SH-SY5Y (cell line): ENCODE data around the gene ZCCHC14.
A peak's percentile ranks its signal among the peaks of the same experiment; 100 is the strongest.

Experiments used
- GATA2 ChIP-seq: IDR thresholded peaks from 2 replicates; pipeline ENCODE4 v1.6.1; 2011; ENCODE audit warnings: mild to moderate bottlenecking, low read depth, low read length
- GATA3 ChIP-seq: IDR thresholded peaks from 2 replicates; pipeline ENCODE4 v1.6.1; 2011; ENCODE audit warnings: low read depth, mild to moderate bottlenecking, low read length, moderate library complexity

The ZCCHC14 gene

DNA sequence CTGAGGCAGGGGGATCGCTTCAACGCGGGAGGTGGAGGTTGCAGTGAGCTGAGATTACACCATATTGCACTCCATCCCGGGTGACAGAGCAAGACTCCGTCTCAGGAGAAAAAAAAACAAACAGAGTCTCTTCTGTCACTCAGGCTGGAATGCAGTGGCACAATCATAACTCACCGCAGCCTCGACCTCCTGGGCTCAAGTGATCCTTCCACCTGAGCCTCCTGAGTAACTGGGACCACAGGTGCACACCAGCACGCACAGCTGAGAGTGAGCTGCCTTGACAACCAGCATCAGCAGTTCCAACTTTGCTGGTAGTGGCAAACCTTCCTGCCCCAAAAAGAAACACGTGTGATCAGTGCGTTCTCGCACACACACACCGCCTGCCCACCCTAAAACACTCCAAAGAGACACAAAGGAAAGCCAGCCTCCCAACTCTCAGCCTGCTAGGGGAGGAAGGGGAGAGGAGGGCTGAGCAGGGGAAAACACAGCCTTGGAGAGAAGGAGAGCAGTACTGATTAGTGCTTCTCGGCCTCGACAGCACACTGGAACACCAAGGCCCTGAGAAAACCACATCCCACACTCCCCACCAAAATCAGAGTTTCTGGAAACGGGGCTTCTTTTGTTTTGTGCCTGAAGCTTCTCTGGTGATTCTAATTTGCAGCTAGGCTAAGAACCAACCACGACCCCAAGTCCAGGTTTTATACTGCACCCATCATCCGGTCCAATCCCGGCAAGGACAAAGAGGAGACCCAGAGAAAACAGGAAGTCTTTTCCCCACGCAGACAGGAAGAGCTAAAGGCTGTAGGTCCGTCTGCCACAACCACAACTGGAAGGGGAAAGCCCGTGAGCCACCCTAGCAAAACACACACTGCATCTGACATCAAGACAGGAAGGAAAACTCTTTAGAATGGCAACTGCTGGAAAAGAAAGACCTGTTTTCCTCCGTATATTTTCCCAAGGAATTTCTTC lies 28.8 kb downstream of the ZCCHC14 start:
- TF ChIP-seq GATA3 (no peak), GATA2 (no peak)

GRCh38 chr16:87461466-87461991 lies 31.3 kb downstream of the ZCCHC14 start:
- TF ChIP-seq GATA3 = no peak
- no peak for TF ChIP-seq GATA2

DNA sequence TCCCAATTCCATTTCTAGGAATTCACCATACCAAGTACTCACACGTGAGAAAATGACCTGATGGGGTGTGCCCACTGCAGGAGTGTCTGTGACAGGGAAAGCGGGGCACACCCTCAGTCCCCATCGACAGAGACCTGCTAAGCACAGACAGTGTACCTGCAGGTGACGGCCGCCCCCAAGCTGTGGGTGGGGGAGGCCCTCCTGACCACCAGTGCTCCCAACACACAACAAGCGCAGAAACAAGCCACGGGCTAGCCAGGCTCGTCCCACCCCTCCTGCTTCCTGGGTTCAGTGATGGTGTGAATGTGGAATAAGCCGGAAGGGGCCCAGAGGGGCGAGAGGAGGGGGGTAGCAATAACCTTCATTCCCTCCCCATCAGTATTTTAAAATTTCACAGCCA lies 31.9 kb downstream of the ZCCHC14 start:
- TF ChIP-seq GATA2 (no peak), GATA3 (no peak)

DNA sequence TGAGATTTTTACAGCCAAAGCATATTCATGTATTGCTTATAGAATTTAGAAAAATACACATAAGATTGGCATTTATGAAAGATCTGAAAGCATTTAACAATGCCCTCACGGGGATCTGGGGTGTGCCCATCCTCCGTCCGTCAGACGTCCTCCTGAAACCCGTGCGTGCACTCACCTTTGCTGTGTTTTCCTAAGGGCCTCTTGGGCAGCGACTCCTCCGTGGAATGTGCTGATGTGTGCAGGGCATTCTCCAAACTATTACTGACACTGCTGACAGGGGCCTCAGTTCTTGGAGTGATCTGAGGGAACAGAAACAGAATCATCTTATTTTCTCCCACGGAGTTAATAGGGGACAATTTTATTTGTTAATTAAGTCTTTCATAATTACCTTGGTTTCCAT lies 33.0 kb downstream of the ZCCHC14 start:
- TF ChIP-seq GATA2 = no peak
- TF ChIP-seq GATA3 = no peak

DNA sequence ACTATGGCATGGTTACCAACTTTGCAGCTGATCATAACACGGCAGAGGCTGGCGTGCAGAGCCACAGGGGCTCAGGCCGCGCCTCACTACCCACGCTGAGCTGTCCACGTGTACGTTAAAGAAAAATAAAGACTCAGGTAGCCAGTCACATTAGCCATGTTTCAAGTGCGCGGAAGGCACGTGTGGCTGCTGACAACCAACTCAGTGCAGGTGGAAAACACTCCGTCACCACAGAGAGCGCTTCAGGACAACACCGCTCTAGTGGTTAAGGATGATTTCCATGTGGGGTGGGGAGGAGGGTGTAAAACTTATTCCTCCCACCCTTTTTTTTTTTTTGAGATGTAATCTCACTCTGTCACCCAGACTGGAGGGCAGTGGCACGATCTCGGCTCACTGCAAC lies 33.8 kb downstream of the ZCCHC14 start:
- TF ChIP-seq GATA3 (no peak), GATA2 (no peak)

- TF ChIP-seq GATA2 = peak; percentile 44; the same call in 1 of the 2 replicates
- TF ChIP-seq GATA3 = no peak
Measured at GRCh38 chr16:87458424-87458915, 34.4 kb downstream of the ZCCHC14 start.

DNA sequence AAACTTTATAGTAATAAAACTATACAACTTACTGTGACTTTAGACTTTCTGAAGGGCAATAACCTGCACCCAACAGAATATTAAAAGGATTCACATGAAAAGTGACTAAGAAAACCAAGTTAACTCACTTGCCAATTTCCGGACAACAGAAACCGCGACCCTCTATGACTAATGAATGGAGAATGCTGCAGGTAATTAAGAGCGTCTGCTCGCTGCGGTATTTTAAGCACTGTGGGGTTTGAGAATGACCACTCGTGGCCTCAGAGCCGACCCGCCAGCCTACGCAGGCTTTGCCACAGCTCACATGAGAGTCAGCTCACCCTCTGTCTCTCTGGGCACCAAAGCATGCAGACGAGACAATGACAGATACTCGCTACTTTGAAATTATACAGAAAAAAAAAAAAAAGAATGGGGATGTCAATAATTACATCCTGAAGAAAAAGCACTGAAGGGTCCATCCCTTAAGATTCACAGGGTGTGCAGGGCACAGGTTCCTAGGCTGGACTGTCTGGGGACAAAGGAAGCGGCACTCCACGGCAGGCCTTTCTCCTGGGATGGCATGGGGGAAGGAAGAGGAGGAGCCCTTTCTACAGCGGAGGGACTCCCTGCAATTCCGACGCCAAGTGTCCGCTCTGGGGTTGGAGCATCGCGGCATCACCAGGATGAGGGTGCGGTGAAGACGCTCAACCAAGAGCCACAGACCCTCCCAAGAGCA lies 35.0 kb downstream of the ZCCHC14 start:
- TF ChIP-seq GATA3 (no peak), GATA2 (no peak)

- TF ChIP-seq GATA2 (no peak), GATA3 (no peak)
Measured at GRCh38 chr16:87457061-87457611, 35.7 kb downstream of the ZCCHC14 start.

GRCh38 chr16:87454391-87454790 lies 38.4 kb downstream of the ZCCHC14 start:
- TF ChIP-seq GATA3 (no peak), GATA2 (no peak)

GRCh38 chr16:87453326-87453725 lies 39.5 kb downstream of the ZCCHC14 start:
- no peak for TF ChIP-seq GATA2
- no peak for TF ChIP-seq GATA3

- TF ChIP-seq GATA3 = no peak
- no peak for TF ChIP-seq GATA2
Measured at GRCh38 chr16:87451563-87452210, 41.1 kb downstream of the ZCCHC14 start.

DNA sequence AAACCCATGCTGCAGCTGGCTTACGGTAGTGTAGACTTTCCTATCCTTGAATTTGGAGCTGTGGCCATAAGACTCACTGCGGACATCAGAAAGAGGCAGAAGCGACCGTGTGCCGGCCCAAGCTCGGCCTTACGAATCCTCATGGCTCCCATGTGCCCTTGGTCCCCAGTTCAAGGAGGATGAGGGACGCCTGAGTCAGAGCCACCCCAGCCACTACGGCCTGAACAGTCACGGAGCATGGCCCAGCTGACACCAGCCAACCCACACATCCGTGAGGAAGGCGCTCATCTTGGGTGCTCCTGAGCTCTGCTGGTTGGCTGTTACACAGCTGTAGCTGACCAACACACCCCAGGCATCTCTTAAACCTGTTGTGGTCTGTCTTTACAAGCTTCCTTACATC lies 44.0 kb downstream of the ZCCHC14 start:
- no peak for TF ChIP-seq GATA3
- TF ChIP-seq GATA2 = no peak

DNA sequence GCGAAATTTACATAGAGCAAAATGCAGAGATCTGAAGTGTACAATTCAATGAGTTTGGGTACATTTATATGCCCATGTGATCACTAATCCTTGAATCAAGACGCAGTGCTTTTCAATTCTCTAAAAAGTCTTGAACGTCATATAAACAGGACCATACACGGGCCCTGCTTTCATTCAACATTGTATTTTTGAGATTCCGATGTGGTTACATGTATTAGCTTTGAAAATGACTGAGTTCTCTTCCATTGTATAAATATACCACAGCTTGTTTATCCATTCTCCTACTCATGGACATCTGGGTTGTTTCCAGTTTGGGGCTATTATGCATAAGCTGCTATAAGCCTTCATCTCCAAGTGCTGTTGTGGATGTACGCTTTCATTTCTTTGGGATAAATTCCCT lies 45.5 kb downstream of the ZCCHC14 start:
- TF ChIP-seq GATA3 (no peak), GATA2 (no peak)
